GM20000 (cell line): ENCODE data around the gene ERGIC1.

ENCODE experiments used
- DNase-seq: peaks from one replicate; pipeline ENCODE4 v3.0.0; 2012; ENCODE audit warnings: low spot score
- CTCF ChIP-seq: IDR thresholded peaks from 2 replicates; pipeline ENCODE4 v1.5.1; 2012; ENCODE audit warnings: mild to moderate bottlenecking, control low read depth; ENCODE audit errors: extremely low read depth, missing control alignments

Gene ERGIC1

GRCh38 chr5:172875505-172876279, 41.6 kb downstream of the ERGIC1 start:
- no peak for DNase-seq
- no peak for TF ChIP-seq CTCF

GRCh38 chr5:172876578-172876977, 42.5 kb downstream of the ERGIC1 start:
- DNase-seq, result no peak
- no peak for TF ChIP-seq CTCF

GRCh38 chr5:172877466-172878260, 43.6 kb downstream of the ERGIC1 start:
- TF ChIP-seq CTCF, result no peak

GRCh38 chr5:172878585-172878932, 44.5 kb downstream of the ERGIC1 start:
- no peak for TF ChIP-seq CTCF
- no peak for DNase-seq

More at GRCh38 chr5:172877466-172878260, 43.6 kb downstream of the ERGIC1 start:
- DNase-seq, result no peak

- TF ChIP-seq CTCF, result no peak
Measured at GRCh38 chr5:172878933-172879752, 45.1 kb downstream of the ERGIC1 start.

GRCh38 chr5:172881691-172882370, 47.8 kb downstream of the ERGIC1 start:
- no peak for TF ChIP-seq CTCF
- peak; percentile 72 for DNase-seq

More at GRCh38 chr5:172878933-172879752, 45.1 kb downstream of the ERGIC1 start:
- no peak for DNase-seq
